HEK293 (cell line): ENCODE measurements around the gene NNAT.

Source experiments
- CTCF ChIA-PET: fragments of 350-600 bp; formaldehyde crosslinking; extraction: SDS; loops from one replicate; lab custom pipeline; 2021; ENCODE audit warnings: antibody characterized with exemption; lab: Yijun Ruan, JAX
- POLR2A ChIA-PET: fragments of 300-600 bp; formaldehyde crosslinking; extraction: SDS; loops from one replicate; lab custom pipeline; 2020; ENCODE audit warnings: antibody characterized with exemption, inconsistent platforms; lab: Yijun Ruan, JAX
- H3K27ac ChIP-seq: fragments of 200-500 bp; sonication (Bioruptor generic); 2 replicates; pipeline ENCODE4 v1.5.1; 2014; ENCODE audit warnings: low read depth, low read length, control low read depth, inconsistent platforms; ENCODE audit errors: extremely low read depth
- H3K36me3 ChIP-seq, 2 experiments: fragments of 200-500 bp in 1 of 2; sonication (Bioruptor generic) in 1 of 2; 1 replicate in 1 of 2; 2 replicates in 1 of 2; pipeline ENCODE4 v1.5.1; 2014 to 2017; ENCODE audit warnings: inconsistent platforms in 2 of 2, low read length in 2 of 2; ENCODE audit not compliant: control insufficient read depth in 2 of 2, insufficient read depth in 1 of 2
- H3K4me1 ChIP-seq: fragments of 200-500 bp; sonication (Bioruptor generic); 2 replicates; pipeline ENCODE4 v1.5.1; 2014; ENCODE audit warnings: mild to moderate bottlenecking, low read length, inconsistent platforms; ENCODE audit not compliant: control insufficient read depth, insufficient read depth
- H3K4me3 ChIP-seq: 2 replicates; pipeline ENCODE4 v1.5.1; 2011; ENCODE audit warnings: low read depth, mild to moderate bottlenecking, control low read depth, low read length, moderate library complexity
- H3K9me3 ChIP-seq: fragments of 200-500 bp; sonication (Bioruptor generic); 2 replicates; pipeline ENCODE4 v1.5.1; 2014; ENCODE audit warnings: low read depth, low read length, inconsistent platforms; ENCODE audit not compliant: control insufficient read depth, insufficient read depth
- BCL11B ChIP-seq: fragments of 450-650 bp; formaldehyde crosslinking; IDR thresholded peaks from 2 replicates; pipeline ENCODE4 v1.5.1; 2016; ENCODE audit warnings: low read depth, missing biosample characterization, missing genetic modification characterization
- SCRT1 ChIP-seq: fragments of 450-650 bp; formaldehyde crosslinking; IDR thresholded peaks from 2 replicates; pipeline ENCODE4 v1.5.1; 2016; ENCODE audit warnings: missing biosample characterization, missing genetic modification characterization, borderline replicate concordance
- SCRT2 ChIP-seq: fragments of 450-650 bp; formaldehyde crosslinking; IDR thresholded peaks from 2 replicates; pipeline ENCODE4 v1.5.1; 2016; ENCODE audit warnings: missing biosample characterization, missing genetic modification characterization
- WT1 ChIP-seq: fragments of 450-650 bp; formaldehyde crosslinking; IDR thresholded peaks from 2 replicates; pipeline ENCODE4 v1.5.1; 2016; ENCODE audit warnings: missing biosample characterization, missing genetic modification characterization
- ZNF114 ChIP-seq: fragments of 450-650 bp; formaldehyde crosslinking; IDR thresholded peaks from 2 replicates; pipeline ENCODE4 v1.5.0; 2017; ENCODE audit warnings: missing biosample characterization, missing genetic modification characterization
- ZNF266 ChIP-seq: fragments of 450-650 bp; formaldehyde crosslinking; IDR thresholded peaks from 2 replicates; pipeline ENCODE4 v1.5.1; 2016; ENCODE audit warnings: missing biosample characterization, missing genetic modification characterization, low read depth
- ZNF426 ChIP-seq: fragments of 450-650 bp; formaldehyde crosslinking; IDR thresholded peaks from 2 replicates; pipeline ENCODE4 v1.5.1; 2017; ENCODE audit warnings: missing biosample characterization, missing genetic modification characterization, mild to moderate bottlenecking, inconsistent platforms, moderate library complexity
- ZNF558 ChIP-seq: fragments of 450-650 bp; formaldehyde crosslinking; IDR thresholded peaks from 2 replicates; pipeline ENCODE4 v1.5.1; 2016; ENCODE audit warnings: missing biosample characterization, missing genetic modification characterization
- ZNF670 ChIP-seq: fragments of 450-650 bp; formaldehyde crosslinking; IDR thresholded peaks from 2 replicates; pipeline ENCODE4 v1.5.1; 2016; ENCODE audit warnings: missing biosample characterization, missing genetic modification characterization, low read depth
- ZNF785 ChIP-seq: fragments of 450-650 bp; formaldehyde crosslinking; IDR thresholded peaks from 2 replicates; pipeline ENCODE4 v1.5.1; 2016; ENCODE audit warnings: missing biosample characterization, missing genetic modification characterization
- ZNF837 ChIP-seq: fragments of 450-650 bp; formaldehyde crosslinking; IDR thresholded peaks from 2 replicates; pipeline ENCODE4 v1.5.1; 2016; ENCODE audit warnings: missing biosample characterization, missing genetic modification characterization
- TF ChIP-seq, protein P1 (sequence below): fragments of 450-650 bp; formaldehyde crosslinking; IDR thresholded peaks from 2 replicates; pipeline ENCODE4 v1.5.1; 2017; ENCODE audit warnings: missing biosample characterization, missing genetic modification characterization
- TF ChIP-seq, protein P2 (sequence below): fragments of 450-650 bp; formaldehyde crosslinking; conservative IDR thresholded peaks from 2 replicates; pipeline ENCODE4 v1.5.1; 2016; ENCODE audit warnings: low read depth, missing biosample characterization, missing genetic modification characterization
- TF ChIP-seq, protein P3 (sequence below): fragments of 450-650 bp; formaldehyde crosslinking; IDR thresholded peaks from 2 replicates; pipeline ENCODE4 v1.5.1; 2016; ENCODE audit warnings: missing biosample characterization, missing genetic modification characterization
- TF ChIP-seq, protein P4 (sequence below): fragments of 450-650 bp; formaldehyde crosslinking; IDR thresholded peaks from 2 replicates; pipeline ENCODE4 v1.5.1; 2016; ENCODE audit warnings: missing biosample characterization, missing genetic modification characterization
- TF ChIP-seq, protein P5 (sequence below): fragments of 450-650 bp; IDR thresholded peaks from 2 replicates; pipeline ENCODE4 v1.5.1; 2018; ENCODE audit warnings: missing biosample characterization, mild to moderate bottlenecking, missing genetic modification characterization

Gene NNAT

DNA sequence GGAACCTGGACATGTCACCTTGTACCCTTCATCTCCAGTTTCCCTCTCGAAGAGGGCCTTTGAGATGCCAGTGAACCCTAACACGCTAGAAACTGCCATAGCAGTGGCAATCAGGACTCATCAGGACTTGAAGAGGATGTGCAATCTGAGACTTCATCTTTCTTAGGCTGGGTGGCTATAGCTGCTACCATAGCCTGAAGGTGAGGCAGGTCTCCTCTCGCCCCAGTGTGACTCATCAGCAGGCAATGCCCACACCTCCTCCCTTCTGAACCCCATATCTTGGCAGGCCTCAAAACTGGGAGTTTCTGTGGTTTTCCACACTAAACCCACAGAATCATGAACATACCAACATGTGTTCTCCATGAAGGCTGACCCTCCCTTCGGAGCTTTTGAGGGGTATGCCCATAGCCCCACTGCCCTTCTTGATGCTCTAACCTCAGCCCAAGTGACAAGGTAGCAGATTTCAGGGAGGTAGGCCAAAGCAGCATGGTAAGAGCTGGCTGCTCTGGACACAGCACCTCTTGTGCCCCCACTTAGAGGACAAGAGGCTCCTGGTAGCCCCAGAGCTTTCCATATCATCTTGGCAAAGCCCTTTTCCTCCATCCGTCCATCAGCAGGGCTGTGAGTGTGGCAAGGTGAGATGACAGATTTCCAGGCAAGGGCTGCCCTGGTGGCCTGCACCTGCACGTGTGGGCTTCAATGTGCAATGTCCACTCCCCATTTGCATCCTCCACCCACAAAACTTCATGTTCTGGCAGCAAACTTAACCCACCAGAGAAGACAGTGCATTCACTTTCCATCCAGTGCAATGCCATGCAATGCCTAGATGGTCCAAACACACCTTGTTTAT is 4.0 kb downstream of the NNAT start:
- H3K27ac ChIP-seq: no peak overlapping the region
- H3K4me1 ChIP-seq: peaks cover 4% of the 10 kb centered on the region
- H3K4me3 ChIP-seq: no peak overlapping the region
- POLR2A ChIA-PET: no interaction called here
- CTCF ChIA-PET: no interaction called here
- no peaks in the 10 kb centered on the region for H3K9me3 ChIP-seq
- H3K36me3 ChIP-seq: peaks cover 0 to 3% of the 10 kb centered on the region in 2 experiments; a peak in 1 of 3 replicates
- peak; percentile 98 for TF ChIP-seq ZNF558 (tag by site-specific recombination)
- no peak for TF ChIP-seq SCRT1 (tag by site-specific recombination)
- TF ChIP-seq, protein P1, sequence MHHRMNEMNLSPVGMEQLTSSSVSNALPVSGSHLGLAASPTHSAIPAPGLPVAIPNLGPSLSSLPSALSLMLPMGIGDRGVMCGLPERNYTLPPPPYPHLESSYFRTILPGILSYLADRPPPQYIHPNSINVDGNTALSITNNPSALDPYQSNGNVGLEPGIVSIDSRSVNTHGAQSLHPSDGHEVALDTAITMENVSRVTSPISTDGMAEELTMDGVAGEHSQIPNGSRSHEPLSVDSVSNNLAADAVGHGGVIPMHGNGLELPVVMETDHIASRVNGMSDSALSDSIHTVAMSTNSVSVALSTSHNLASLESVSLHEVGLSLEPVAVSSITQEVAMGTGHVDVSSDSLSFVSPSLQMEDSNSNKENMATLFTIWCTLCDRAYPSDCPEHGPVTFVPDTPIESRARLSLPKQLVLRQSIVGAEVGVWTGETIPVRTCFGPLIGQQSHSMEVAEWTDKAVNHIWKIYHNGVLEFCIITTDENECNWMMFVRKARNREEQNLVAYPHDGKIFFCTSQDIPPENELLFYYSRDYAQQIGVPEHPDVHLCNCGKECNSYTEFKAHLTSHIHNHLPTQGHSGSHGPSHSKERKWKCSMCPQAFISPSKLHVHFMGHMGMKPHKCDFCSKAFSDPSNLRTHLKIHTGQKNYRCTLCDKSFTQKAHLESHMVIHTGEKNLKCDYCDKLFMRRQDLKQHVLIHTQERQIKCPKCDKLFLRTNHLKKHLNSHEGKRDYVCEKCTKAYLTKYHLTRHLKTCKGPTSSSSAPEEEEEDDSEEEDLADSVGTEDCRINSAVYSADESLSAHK (tag by site-specific recombination): peak; percentile 63

DNA sequence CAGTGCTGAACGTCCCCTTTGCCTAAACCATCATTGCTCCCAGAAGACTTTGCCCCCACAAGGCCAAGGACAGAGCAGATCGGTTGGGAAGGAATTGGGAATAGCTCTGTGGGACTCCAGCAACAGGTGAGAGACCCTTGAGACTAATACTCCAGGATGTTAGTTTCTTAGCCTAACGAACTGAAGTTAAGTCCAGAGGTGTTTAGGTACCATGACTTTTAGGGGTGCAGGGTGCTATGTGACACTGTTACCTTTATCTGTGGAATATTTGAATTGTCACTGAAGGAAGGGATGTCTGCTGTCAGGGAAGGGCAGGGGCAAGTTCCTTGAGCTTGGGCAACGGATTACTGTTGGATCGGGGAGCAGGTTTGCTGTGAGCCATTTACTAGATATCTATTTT is 4.8 kb downstream of the NNAT start:
- no peak overlapping the region for H3K4me3 ChIP-seq
- TF ChIP-seq SCRT1 (tag by site-specific recombination) (peak; percentile 47; the same call in 1 of the 2 replicates), SCRT2 (peak; percentile 90)
- TF ChIP-seq, protein P2, sequence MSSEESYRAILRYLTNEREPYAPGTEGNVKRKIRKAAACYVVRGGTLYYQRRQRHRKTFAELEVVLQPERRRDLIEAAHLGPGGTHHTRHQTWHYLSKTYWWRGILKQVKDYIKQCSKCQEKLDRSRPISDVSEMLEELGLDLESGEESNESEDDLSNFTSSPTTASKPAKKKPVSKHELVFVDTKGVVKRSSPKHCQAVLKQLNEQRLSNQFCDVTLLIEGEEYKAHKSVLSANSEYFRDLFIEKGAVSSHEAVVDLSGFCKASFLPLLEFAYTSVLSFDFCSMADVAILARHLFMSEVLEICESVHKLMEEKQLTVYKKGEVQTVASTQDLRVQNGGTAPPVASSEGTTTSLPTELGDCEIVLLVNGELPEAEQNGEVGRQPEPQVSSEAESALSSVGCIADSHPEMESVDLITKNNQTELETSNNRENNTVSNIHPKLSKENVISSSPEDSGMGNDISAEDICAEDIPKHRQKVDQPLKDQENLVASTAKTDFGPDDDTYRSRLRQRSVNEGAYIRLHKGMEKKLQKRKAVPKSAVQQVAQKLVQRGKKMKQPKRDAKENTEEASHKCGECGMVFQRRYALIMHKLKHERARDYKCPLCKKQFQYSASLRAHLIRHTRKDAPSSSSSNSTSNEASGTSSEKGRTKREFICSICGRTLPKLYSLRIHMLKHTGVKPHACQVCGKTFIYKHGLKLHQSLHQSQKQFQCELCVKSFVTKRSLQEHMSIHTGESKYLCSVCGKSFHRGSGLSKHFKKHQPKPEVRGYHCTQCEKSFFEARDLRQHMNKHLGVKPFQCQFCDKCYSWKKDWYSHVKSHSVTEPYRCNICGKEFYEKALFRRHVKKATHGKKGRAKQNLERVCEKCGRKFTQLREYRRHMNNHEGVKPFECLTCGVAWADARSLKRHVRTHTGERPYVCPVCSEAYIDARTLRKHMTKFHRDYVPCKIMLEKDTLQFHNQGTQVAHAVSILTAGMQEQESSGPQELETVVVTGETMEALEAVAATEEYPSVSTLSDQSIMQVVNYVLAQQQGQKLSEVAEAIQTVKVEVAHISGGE (tag by site-specific recombination): no peak
- TF ChIP-seq, all 188 proteins: peak for 2
- Histone ChIP-seq H3K27ac (no peak overlapping the region), H3K9me3 (no peaks in the 10 kb centered on the region), H3K36me3 (peaks cover 0 to 3% of the 10 kb centered on the region in 2 experiments; a peak in 1 of 3 replicates), H3K4me1 (peaks cover 4% of the 10 kb centered on the region)
- ChIA-PET POLR2A (no interaction called here), CTCF (no interaction called here)

DNA sequence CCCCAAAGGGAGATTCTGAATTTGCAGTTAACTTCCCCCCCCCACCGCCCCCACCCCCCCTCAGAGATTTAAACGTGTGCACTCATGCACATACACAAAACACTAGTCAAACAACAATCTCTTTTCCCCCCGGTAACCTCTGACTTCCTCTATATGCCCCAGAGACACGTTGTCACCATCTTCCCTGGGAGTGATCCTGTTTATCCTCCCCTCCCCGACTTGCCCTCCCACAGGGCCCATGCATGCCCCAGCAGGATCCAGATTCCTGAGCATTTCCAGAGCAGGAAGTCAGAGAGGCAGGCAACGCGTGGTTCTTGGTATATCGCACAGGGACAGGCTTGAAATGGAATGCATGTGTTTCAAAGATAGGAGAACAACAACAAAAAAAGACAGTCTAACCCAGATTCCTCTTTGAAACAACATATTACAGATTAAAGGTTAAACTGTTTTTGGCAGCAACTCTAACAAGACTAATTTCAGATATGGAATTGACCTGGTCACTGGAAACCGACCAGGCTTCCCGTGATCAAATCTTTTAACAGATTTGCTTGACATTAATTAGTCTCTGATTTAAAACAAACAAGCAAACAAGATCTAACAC is 5.3 kb downstream of the NNAT start:
- CTCF ChIA-PET: interaction anchor here (1.8 kb wide), 1 partner anchor 256 kb away, joined by 4 read pairs; no protein-coding TSS in a partner anchor
- POLR2A ChIA-PET: interaction anchor here (1.1 to 1.6 kb wide), 3 partner anchors 11 to 348 kb away, joined by 3 to 4 read pairs (median 3); no protein-coding TSS in a partner anchor
- TF ChIP-seq BCL11B (no peak), ZNF785 (tag by site-specific recombination) (no peak), ZNF266 (no peak), ZNF114 (tag by site-specific recombination) (no peak), ZNF426 (tag by site-specific recombination) (no peak), WT1 (tag by site-specific recombination) (peak; percentile 95), ZNF670 (tag by site-specific recombination) (no peak), ZNF837 (tag by site-specific recombination) (no peak)
- TF ChIP-seq, protein P3, sequence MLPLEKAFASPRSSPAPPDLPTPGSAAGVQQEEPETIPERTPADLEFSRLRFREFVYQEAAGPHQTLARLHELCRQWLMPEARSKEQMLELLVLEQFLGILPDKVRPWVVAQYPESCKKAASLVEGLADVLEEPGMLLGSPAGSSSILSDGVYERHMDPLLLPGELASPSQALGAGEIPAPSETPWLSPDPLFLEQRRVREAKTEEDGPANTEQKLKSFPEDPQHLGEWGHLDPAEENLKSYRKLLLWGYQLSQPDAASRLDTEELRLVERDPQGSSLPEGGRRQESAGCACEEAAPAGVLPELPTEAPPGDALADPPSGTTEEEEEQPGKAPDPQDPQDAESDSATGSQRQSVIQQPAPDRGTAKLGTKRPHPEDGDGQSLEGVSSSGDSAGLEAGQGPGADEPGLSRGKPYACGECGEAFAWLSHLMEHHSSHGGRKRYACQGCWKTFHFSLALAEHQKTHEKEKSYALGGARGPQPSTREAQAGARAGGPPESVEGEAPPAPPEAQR (tag by site-specific recombination): no peak
- TF ChIP-seq, protein P4, sequence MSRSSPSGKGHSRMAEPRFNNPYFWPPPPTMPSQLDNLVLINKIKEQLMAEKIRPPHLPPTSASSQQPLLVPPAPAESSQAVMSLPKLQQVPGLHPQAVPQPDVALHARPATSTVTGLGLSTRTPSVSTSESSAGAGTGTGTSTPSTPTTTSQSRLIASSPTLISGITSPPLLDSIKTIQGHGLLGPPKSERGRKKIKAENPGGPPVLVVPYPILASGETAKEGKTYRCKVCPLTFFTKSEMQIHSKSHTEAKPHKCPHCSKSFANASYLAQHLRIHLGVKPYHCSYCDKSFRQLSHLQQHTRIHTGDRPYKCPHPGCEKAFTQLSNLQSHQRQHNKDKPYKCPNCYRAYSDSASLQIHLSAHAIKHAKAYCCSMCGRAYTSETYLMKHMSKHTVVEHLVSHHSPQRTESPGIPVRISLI (tag by site-specific recombination): no peak
- TF ChIP-seq, protein P5, sequence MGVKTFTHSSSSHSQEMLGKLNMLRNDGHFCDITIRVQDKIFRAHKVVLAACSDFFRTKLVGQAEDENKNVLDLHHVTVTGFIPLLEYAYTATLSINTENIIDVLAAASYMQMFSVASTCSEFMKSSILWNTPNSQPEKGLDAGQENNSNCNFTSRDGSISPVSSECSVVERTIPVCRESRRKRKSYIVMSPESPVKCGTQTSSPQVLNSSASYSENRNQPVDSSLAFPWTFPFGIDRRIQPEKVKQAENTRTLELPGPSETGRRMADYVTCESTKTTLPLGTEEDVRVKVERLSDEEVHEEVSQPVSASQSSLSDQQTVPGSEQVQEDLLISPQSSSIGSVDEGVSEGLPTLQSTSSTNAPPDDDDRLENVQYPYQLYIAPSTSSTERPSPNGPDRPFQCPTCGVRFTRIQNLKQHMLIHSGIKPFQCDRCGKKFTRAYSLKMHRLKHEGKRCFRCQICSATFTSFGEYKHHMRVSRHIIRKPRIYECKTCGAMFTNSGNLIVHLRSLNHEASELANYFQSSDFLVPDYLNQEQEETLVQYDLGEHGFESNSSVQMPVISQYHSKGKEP (tag by site-specific recombination): peak; percentile 65; the same call in 1 of the 2 replicates

More for the DNA sequence above, 5.3 kb downstream of the NNAT start:
- H3K4me1 ChIP-seq: peaks cover 4% of the 10 kb centered on the region
- peaks cover 0 to 3% of the 10 kb centered on the region in 2 experiments; a peak in 1 of 3 replicates for H3K36me3 ChIP-seq
- no peaks in the 10 kb centered on the region for H3K9me3 ChIP-seq
- no peak overlapping the region for H3K27ac ChIP-seq
- H3K4me3 ChIP-seq: peak overlapping the region; percentile 93
